Measurements from ENCODE around the gene RCL1.

RCL1 gene

DNA sequence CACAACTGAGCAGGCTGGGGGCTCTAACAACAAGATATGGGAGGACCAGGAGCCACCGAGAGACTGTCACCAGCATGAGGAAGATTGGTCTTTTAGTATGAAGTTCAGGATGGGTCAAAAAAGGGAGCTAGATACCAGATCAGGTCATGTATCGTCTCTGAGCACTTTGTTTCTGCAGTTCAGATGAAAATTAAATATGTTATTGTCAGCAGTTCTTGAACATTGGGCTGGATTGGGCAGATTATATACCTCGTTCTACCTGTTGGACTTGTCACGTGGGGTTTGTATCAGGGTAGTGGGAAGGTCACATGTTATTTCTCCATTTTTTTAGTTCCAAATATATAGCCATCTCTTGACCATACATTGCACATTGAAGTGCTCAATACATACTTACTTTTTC is 47.3 kb downstream of the RCL1 start:
- DNase-seq (ENCODE audit: low read depth in 2 of 3, low spot score in 1 of 3), result no peak

DNA sequence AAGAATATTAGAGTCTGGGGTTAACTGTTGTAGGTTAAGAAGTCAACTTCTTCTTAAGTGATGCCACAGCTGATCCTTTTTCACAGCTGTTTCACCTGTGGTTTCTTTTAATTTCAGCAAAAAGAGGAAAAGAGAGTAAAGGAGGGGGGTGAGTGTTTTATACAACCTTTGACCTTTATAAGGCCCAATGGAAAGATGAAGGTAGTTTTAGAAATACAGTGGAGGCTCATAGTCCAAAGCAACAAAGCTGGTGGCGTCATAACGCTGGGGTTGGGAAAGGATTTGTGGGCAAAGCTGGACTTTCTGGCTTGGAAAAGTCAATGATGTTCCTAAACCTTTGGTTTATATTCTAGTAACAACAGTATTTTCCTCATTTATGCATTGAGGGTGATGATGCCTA is 49.5 kb downstream of the RCL1 start:
- no peak for DNase-seq (ENCODE audit: low read depth in 2 of 3, low spot score in 1 of 3)

DNA sequence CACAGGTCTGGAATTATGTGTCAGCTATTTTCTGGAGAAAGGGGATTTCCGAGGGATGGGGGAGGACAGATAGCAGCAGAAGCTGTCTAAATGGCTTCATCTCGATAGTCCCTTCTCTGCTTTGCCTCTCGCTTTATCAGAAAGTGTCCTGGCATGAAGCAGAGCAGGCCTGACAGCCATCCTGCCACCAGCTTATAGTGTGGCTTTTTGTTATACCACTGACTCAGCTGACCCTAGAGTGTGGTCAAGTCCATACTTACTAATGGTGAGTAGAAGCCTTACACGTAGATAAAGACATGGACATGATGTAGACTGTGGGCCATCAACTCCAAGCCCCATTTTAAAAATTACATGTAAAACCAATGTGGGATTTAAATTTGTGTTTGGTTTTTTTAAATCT is 50.0 kb downstream of the RCL1 start:
- no peak for DNase-seq (ENCODE audit: low read depth in 2 of 3, low spot score in 1 of 3)

DNA sequence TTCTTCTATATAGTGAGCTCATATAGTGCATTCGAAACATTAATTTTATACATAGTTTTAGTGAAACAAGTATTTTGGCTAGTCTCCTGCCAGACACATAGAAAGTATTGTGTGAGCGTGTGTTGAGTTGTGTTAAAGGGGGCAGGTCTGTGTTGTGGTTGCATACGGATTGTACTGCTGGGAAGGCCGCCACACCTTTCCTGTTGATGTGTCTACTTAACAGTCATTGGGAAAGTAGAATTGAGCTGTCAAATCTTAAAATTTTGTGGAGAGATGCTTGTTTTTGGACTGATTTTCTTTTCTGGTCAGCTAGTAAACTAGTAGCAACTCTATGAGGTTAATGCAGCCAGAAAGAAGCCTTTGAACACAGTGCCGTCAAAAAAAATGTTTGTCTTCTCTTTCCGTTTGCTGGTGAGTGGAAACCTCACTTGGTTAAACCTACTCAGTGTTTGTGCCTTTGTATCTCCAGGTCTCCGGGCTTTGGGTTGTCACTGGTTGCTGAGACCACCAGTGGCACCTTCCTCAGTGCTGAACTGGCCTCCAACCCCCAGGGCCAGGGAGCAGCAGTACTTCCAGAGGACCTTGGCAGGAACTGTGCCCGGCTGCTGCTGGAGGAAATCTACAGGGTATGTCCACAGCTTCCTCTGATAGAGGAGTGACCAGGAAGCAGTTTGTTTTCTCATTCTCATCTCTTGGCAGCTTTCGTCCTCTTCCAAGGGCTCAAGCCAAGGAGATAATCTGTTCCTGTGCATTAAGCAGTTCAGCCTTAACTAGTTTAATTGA is 51.5 kb downstream of the RCL1 start:
- DNase-seq (ENCODE audit: low read depth in 2 of 3, low spot score in 1 of 3), result no peak

DNA sequence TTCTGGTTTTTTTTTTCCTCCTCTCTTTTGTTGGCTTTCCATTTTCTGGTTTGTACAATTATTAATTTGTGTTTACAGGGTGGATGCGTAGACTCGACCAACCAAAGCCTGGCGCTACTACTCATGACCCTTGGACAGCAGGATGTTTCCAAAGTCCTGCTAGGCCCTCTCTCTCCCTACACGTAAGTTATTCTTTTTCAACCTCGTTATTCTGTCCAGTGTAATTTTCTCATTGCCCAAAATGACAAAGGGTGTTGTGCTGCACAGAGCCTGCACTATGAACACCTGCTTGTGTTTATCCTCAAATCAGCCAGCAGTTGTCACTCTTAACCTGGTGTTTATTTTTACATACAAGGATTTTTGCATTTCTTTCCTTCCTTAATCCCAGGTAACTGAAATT is 56.6 kb downstream of the RCL1 start:
- DNase-seq (ENCODE audit: low read depth in 2 of 3, low spot score in 1 of 3), result no peak

DNA sequence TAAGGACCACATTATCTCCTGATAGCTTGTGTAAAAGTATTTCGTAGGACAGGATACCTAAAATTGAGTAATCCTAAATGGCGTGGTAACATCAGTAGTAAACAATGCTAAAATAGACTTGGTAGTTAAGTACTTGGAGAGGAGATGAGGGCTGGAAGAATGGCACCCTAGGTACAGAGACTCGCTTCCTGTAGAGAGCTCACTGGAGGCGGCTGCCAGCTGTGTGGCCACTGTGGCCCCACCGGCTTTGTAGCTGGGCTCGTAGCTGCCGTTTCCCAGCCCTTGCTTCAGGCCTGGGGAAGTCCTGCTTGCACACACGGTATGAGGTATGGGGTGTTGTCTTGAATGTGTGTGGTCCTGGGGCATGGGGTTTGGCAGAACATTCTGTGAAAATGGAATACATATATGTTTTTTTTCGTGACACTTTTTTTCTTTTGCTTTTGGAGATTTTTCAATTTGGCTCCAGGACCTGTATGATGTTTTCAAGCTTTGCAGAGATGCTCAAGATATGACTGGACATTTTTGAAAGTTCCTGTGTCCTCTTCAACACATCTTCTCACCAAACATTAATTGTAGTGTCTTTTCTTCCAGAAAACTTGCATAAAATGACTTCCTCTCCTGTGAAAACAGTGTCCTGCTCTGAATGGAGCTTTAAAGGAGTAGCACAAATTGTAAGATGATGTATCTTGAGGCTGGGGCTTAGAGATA is 58.0 kb downstream of the RCL1 start:
- no peak for DNase-seq (ENCODE audit: low read depth in 2 of 3, low spot score in 1 of 3)

DNA sequence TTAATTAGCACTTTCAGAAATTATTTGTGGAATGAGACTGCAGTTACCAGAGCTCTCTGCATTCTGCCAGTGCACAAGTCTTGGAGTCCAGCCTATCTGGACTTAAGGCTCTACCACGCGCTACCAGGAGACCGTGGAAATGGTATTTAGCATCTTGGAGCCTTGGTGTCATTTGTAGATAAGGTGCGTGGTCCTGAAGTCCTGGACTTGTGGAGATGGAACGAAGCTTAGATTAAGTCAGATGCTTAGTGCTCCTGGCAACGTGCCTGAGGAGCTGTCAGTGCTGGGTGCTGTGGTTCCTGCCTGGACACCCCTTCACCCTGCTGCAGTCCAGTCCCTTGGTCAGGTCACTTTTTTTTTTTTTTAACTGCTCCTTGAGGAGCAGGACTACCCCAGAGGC is 59.7 kb downstream of the RCL1 start:
- DNase-seq (ENCODE audit: low read depth in 2 of 3, low spot score in 1 of 3), result no peak

DNA sequence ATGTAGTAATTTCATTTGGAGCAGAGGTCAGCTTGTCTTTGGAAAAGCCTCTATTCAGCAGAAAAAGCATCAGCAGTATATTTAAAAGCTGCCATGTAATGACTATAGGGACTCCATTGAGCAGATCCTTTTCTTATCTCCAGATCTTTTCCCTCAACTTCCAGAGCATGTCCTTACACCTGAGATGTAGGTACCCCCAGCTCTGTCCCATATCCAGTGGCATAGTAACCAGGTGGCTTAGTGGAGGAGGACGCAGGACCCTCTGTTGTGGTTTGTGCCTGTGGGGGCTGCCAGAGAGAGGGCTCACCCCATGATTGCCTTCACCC is 61.5 kb downstream of the RCL1 start:
- no peak for DNase-seq (ENCODE audit: low read depth in 2 of 3, low spot score in 1 of 3)

DNA sequence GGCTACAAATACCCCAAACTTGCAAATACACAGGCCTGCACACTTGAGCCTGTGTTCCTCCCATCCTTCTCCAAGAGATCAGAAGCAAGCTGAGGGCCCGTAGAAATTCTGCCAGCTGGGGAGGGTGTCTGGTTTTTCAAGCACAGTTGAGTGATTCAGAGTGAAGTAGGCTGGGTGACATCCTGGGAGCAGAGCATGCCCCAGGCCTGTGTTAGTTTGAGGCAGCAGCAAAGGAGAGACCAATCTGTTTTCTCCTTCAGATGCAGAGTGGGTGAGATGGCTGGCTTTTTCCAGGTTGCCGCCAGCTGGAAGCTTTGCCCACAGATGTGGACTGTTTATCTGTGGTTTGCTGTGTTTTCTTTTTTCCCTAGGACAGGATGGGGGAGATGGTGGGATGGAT is 63.1 kb downstream of the RCL1 start:
- no peak for DNase-seq (ENCODE audit: low read depth in 2 of 3, low spot score in 1 of 3)

DNA sequence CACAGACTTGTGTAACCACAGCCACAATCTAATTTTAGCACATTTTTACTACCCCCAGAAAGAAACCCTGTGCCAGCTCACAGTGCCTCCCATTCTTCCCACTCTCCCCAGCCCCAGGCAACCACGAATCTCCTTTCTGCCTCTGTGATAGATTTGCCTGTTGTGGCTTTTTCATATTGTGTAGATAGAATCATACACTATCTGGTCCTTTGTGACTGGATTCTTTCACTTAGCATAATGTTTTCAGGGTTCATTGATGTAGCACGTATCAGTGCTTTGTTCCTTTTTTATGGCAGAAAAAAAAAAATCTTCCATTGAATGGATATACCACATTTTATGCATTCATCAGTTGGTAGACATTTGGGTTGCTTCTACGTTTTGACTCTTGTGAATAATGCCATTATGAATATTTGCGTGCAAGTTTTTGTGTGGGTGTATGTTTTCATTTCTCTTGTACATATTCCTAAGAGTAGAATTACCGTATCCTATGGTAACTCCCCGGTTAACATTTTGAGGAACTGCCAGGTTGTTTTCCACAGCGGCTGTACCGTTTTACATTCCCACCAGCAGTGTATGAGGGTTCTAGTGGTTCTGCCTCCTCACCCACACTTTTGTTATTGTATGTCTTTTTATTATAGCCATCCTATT is 64.5 kb downstream of the RCL1 start:
- no peak for DNase-seq (ENCODE audit: low read depth in 2 of 3, low spot score in 1 of 3)

DNA sequence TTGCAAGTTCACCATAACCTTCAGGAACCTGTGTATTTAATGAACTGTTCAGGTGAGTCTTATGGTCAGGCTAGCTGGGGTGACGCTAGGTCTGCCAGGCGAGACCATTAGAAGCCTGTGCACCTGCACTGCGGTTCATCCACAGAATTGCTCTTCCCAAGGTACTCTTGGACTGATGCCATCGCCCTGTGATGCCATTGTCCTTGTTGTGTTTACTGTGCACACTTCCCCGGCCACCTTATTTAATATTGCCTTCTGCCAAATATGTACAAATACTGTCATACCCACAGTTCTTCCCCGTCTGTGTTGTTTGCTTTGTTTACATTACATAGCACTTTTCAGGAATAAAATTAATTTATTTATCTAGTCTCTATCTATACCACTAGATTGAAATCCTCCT is 66.3 kb downstream of the RCL1 start:
- DNase-seq (ENCODE audit: low read depth in 2 of 3, low spot score in 1 of 3), result no peak

DNA sequence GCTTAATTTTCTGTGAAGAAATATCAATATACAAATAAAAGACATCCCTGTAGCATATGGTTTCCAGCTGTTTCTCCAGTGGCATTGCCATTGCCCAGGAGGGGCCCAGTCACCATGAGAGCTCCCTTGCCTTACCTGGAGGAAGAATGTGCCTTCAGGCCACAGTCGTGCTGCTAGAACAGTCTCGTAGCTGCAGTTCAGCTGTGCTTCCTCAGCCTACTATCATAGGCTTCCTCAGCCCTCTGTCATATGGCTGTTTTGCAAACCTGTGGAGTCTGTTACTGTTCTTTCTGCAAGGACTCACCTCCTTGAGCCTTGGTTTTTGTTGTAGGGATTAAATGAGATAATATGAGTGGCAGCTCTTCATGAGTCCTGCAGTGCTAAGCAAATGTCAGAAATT is 67.6 kb downstream of the RCL1 start:
- DNase-seq (ENCODE audit: low read depth in 2 of 3, low spot score in 1 of 3), result no peak

DNA sequence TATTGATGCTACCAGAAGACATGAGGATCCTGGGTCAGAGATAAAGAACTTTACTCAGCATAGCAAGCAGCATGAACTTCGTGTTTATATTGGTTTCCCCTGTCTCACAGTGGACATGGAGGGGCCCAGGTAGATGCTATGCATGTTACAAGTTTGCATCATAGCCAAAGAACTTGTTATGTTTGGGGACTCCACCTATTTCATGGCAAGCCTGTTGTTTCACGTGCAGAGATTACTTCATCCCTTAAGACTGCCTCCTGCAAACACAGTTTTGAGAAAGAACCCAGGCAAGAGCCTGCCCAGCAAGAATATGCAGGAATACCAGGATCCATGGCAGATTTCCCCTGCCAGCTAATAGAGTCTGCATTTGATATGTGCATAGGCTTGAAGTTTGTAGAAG is 68.4 kb downstream of the RCL1 start:
- no peak for DNase-seq (ENCODE audit: low read depth in 2 of 3, low spot score in 1 of 3)

DNA sequence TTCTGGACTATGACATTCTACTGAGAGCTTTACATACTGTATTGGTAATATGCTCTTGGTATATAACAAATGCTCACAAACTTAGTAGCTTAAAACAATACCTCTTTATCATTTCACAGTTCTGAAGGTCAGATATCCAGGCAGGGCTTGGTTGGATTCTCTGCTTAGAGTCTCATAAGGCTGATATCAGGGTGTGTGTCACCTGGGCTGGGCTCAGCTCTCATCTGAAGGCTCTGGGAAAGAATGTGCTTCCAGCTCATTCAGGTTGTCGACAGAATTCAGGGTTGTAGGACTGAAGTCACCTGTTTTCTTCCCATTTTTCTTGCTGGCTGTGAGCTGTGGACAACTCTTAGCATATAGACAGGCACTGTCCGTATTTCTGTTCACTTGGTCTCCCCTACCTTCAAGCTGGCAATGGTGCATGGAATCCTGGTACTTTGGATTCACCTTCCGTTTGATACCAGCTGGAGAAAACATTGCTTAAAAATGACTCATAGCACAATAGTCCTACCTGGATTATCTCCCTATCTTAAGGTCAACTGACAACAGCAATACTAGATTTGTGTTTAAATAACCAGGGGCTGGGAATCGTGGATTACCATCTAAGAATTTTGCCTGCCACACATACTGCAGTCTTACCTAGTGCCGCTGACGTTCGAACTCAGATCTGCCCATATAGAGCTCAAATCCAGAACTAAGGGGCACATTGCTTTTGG is 69.2 kb downstream of the RCL1 start:
- no peak for DNase-seq (ENCODE audit: low read depth in 2 of 3, low spot score in 1 of 3)

DNA sequence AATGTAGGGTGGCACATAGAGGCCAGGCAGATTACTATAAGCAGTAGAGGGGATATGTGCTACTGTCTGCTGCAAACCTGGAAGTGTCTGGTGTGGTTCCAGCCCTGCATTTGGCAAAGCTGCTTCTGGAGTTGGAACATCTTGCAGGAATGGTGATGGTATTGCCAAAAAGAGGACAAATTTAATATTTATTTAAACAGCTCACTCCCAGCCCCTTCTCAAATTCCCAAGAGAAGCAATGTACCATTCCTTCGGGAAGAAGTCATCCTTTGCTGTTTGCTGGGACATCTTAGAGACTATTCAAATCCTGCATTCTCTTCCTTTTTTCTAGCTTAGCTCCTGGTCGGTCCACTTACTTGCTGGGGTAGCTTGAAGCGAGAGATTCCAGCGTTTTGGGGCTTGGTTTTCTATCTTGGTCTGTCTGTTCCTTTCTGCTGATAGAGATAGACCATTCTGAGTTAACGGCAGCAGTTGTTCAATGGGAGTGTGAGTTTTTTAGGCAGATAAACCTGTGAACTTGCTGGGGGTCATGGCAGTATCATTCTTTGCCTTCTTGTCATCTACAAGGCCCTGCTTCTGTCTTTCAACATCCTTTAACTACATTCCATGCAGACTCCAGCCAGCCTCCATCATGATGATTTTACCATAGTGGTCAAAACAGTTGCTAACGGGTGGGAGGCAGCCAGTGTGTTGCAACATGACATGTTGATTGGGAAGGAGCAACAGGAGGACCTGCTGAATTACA is 69.9 kb downstream of the RCL1 start:
- no peak for DNase-seq (ENCODE audit: low read depth in 2 of 3, low spot score in 1 of 3)

DNA sequence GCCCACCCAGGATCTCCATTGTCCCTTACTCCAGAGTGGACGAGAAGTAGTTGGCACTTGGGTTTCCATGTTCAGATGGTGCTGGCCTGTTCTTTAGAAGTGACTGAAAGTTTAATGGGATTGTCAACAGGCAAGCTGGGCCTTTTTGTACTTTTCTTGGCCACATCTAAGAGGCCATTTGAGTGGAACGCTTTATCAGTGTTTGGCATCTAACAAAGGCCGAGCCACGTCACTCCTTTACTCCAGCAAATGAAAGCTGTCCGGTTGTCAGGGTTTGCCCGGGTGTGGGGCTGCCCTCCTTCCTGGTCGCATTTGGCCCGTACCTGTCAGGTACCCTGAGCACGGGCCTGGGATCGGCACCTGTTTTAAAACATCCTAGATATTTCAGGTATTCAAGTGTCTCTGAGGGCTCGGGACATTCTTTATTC is 71.5 kb downstream of the RCL1 start:
- no peak for DNase-seq (ENCODE audit: low read depth in 2 of 3, low spot score in 1 of 3)

DNA sequence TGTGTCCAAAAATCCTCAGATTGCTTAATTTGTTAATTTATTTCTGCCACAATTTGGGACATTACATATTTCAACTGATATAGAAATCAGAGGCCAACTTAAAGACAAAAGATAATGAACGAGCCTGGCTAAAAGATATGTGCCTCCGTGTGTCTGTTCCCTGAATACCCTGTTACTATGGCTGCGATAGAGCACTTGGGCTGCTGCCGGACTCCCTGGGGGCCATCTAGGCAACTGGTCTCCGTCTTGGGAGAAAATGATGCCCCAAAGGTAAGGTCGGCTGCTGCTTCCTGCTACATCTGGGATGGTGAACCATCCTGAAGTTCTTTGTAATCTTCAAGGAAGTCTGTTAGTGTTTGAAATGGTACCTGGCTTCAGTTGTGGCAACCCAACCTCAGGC is 72.0 kb downstream of the RCL1 start:
- no peak for DNase-seq (ENCODE audit: low read depth in 2 of 3, low spot score in 1 of 3)

DNA sequence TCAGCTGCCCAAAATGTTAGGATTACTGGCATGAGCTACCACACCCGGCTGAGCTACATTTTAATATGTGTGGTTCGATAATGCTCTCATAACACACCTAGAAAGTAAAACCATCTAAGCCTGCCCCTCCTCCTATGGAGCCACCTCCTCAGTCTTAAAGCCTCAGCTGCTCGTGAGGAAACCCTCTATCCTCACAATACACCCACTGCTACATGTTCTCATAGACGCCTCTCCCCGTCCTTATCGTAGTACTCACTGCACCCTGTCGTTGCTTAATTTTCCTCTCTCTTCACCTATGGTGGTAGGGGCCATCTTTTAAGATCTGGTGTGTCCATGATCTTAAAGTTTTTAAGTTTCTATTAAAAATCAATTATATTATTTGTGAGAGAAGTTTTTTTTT is 72.9 kb downstream of the RCL1 start:
- no peak for DNase-seq (ENCODE audit: low read depth in 2 of 3, low spot score in 1 of 3)

DNA sequence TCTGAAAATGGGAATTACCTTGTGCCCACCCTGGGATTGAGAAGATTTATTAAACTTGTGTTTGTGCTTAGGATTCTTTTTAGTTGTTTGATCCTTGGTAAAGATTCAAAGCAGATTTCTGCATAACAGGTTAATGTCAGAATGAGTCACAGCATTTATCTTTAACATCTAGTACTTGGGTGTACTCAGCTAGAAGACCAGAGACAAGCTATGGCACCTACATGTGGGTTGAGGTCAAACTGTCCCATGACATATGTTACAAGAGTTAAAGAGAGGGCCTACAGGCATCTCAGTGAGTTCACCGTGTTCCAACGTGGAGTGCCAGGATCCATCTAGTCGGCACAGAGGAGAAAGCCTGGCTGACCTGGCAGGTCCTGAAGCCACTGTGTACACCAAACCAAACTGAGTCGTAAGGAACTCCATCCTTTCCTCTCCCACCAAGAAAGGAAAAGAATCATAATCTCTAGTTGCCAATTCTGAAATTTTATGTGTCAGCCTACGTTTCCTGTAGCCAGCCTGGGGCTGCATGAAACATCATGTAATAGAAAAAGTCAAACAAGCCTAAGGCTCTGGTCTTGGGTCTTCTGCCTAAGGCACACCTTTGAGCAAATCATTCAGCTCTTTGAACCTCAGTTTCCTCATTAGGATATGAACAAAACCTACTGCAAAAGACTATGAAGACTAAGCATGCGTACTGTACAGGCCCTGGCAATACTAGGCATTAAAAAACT is 73.7 kb downstream of the RCL1 start:
- DNase-seq (ENCODE audit: low read depth in 2 of 3, low spot score in 1 of 3), result no peak

DNA sequence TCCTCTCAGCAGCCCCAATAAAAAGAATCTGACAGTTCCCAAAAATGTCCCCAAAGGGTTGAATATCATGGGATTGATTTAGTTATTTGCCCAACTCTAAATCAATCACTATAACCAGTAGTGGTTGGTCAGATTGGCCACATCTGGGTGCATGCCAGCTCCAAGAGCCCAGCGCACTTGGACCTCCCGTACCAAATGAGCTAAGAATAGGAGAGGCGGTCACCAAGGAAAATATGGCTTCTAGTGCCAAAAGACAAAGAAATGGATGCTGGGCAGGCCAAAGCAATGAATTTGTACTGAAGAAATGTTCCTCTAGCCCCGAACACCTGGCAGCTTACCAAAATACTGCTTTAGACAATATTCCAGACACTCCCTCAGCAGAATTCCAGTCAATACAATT is 80.3 kb downstream of the RCL1 start:
- no peak for DNase-seq (ENCODE audit: low read depth in 2 of 3, low spot score in 1 of 3)

DNA sequence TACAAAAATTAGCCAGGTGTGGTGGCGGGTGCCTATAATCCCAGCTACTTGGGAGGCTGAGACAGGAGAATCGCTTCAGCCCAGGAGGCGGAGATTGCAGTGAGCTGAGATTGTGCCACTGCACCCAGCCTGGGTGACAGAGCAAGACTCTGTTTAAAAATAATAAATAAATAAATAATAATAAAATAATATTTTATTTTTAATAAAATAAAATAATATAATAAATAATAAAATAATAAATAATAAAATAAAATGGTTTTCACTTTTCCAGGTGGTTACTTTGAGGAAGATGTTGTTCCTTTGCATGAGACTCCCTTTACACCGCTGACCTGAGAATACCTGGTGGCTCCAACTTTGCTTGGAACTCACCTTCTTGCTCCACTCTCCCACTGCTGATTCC is 82.8 kb downstream of the RCL1 start:
- DNase-seq (ENCODE audit: low read depth in 2 of 3, low spot score in 1 of 3), result no peak

Data from stimulated activated CD4-positive, alpha-beta T cell treated with anti-CD3 and anti-CD28 coated beads, Interleukin-12 subunit alpha, Interleukin-12 subunit beta, amount 100 ng/mL, for 48 hours (primary cell).